CD4-positive, alpha-beta T cell treated with Interferon gamma for 1 hour (primary cell): ENCODE results near the gene FARS2.

Source experiments
- DNase-seq: peaks from one replicate; pipeline ENCODE4 v3.0.0-alpha.2; 2020

FARS2 gene

GRCh38 chr6:5260661-5261544, at the start of gene FARS2, which contains the start of gene LYRM4:
FARS2 (plus strand) TSS chr6:5261513.
LYRM4 (minus strand) TSS chr6:5260950; CDS start chr6:5260733, 217 bp downstream.
- peak; percentile 86 for DNase-seq

DNA sequence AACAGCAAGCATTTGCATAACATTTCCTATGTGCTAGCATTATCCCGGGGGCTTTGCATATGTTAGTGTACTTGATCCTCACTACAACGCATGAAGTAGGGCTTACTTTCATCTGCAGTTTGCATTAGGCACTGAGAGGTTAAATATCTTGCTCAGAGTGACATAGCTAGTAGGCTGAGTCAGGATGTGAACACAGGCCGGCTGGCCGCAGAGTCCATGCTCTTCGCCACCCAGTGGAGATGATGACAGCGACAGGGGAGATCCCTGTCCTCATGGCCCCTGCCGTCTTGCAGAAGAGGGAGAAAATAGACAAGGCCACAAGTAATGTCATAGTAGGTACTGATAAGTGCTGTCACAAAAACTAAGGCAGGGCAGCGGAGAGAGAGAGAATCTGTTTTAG, 47.5 kb upstream of the FARS2 start:
- no peak for DNase-seq

GRCh38 chr6:5214570-5215052, 46.7 kb upstream of the FARS2 start:
- no peak for DNase-seq

DNA sequence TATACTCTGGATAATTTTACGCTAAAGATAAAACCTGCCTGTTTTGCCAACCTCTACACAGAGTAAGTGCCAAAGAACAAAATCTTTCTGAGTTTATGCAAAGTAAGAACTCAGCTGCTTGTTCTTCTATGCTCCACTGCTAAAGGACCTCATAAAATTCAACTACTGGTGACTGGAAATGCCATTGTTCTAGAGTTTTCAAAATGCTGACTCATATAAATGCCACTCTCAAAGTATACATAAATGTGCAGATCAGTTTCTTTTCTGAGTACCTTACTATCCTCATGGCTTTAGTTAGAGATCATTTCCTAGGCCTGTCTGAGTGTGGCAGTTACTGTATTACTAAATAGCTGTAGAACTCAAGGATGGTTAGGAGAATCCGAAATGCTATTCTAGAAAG, 46.2 kb upstream of the FARS2 start:
- no peak for DNase-seq

DNA sequence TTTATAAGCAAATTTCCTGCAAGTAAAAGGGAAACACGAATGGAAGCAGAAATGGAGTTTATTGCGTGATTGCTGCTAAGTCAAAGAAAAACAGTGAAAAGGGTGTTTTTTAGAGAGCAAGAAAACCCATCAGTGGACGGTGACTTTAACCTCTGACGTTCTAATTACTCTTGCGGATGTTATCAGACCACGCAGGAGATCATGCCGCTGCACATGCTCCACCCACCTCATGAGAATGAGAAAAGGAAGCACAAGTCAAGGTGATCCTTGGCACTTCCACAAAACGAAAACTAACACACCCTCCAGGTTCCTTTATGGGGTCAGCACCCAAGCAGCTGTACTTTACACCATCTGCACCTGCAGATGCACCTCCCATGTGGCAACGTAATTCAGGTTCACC, 45.5 kb upstream of the FARS2 start:
- DNase-seq: no peak

DNA sequence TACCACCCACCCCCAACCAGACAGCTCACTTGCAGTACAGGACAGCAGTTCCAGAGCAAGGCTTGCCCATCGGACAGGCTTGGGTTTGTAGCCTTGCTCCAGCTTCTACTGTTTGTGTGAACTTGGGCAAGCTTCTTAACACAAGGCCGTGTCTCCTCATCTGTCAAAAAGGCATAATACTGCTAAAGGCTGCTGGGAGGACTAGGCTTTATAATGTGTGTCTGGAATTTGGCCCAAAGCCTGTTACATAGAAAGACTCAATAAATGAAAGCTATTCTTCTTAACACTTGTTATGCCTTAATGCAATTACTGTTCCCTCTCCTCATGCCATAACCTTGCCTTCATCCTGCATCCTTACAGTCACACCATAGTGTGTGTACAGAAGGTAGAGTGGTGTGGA, 44.0 kb upstream of the FARS2 start:
- DNase-seq: no peak

DNA sequence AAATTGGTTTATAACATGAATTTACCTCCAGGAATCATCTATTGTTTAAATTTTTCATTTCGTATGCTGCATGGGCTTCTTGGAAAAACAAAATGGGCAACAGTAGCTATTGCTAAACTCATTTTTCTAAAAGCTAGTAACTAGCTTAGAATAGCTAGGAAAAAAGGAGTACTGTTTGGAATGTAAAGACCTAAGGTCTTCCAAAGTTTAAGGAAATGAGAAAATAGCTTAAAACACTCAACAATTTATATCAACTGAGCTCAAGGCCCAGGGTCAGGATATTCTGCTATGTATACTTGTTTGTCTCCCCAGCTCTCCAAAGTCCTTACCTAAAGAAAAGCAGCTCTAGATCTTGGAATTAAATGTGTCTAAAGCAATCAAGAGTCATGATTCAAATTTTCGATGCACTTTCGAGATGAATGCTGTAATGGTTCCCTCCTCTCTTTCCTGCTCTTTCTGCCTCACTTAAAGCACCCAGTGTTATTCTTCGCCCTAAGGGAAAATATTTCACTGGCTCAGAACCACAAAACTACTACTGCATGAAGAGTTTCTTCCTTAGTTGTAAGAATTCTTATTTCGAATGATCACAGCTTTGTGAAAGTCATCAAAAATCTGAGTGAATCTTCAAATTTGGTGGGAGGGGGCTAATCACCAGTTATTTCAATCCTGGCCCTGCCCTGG, 42.2 kb upstream of the FARS2 start:
- DNase-seq: no peak

DNA sequence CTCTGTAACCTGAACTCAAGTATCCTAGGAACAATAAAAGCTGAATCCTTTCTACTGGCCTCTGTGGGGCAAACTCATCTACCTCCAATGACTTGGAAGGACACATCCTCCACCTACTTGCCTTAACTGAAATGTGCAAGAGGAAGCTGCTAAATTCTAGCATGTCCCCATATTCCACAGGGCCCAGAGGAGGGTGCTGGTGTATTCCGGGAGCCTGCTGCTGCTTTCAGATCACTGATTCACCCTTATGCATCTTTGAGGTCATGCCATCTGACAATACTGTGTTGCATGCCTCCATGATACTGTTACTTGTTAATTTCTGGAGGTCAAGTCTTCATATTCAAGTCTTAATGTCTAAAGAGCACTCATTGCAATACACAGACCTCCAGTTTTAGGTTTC, 40.9 kb upstream of the FARS2 start:
- DNase-seq: no peak

DNA sequence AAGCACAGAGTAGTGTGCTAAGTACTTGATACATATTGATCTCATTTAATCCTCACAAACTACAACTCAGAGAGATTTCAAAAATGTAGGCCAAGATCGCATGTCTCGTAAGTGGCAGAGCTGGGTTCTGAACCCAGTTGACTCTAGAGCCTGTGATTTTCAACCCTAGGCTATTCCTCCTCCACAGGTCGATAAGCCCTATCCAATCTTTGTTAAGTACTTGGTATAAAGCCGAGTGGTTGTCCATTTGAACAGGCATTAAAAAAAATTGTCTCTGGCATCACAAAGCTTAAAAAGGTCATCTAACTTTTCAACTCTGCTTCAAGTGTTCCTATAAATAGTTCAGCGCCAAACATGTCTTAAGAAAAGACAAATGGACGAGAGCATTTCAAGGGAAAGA, 38.0 kb upstream of the FARS2 start:
- DNase-seq: no peak

- DNase-seq: no peak
Observed at GRCh38 chr6:5229356-5229755, 32.0 kb upstream of the FARS2 start.

DNA sequence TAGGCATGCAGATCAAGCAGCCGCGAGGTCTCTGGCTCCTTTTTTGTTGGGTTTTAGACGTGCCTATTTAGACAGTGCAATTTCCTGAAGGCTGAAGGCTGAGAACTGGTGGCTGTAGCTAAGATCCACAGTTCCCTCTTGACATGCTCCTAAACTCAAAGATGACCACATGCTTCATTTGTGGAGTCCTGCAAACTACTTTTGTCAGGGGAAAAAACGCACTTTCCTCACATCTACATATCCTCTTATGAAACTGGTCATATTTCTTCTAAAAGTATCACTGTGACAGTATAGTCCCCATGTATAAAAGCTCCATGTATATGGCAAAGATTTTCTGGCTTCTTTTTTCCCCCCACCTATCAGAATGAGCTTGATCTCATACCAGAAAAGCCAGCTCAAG, 31.2 kb upstream of the FARS2 start:
- DNase-seq: no peak

- no peak for DNase-seq
Observed at GRCh38 chr6:5231289-5231688, 30.0 kb upstream of the FARS2 start.

GRCh38 chr6:5234874-5235273, 26.4 kb upstream of the FARS2 start:
- DNase-seq: no peak

DNA sequence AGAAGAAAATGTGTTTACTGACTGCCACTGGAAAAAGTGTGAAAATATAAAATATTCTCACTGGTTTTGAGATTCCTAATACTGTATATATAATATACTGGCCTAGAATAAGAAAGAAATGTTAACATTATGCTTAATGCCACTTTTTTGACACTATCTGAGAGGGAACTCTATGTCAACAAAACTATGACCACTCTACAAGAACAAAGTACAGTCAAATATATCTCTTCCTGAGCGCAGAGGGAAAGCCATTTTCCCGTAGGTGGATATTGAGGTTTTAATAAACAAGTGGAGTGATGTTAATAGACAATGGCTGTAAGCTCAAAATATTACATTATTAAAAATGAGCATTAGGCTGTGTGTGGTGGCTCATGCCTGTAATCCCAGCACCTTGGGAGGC, 25.5 kb upstream of the FARS2 start:
- DNase-seq: no peak

DNA sequence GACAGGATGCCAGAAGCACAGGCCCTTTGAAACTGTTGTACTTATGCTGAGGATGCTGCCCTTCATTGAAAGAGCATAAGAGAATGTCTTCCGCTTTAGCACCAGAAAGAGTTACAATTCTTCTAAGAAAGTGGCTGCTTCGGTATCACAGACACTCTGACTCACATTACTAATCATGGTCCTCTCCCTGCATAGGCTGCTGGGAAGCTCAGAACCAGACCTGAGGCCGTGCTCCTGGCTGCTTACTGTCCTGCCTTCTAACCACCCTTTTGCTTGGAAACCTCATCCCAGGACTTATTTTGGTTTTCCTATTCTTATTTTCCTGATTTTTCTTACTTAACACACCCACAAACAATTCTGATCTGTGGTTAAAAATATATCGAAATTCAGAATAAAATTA, 23.5 kb upstream of the FARS2 start:
- DNase-seq: no peak

DNA sequence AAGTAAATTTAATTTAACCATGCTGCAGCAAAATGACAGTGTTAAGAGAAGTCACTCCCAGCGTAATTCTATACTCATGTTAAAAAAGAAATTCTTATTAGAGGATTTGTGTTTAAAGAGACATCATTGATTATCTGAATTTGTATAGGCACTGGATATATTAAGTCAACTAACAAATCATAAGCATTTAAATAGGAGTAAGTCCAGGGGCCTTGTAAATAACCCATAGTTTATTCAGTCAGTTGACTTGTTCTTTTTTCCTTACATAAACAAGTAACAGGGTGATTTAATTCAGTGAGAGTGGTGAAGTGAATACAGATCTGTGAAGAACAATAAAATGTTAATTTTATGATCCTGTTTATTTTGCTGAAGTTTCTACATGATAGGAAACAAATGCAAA, 23.0 kb upstream of the FARS2 start:
- no peak for DNase-seq

- DNase-seq: no peak
Observed at GRCh38 chr6:5241252-5241651, 20.1 kb upstream of the FARS2 start.

- no peak for DNase-seq
Observed at GRCh38 chr6:5243069-5243468, 18.2 kb upstream of the FARS2 start.

DNA sequence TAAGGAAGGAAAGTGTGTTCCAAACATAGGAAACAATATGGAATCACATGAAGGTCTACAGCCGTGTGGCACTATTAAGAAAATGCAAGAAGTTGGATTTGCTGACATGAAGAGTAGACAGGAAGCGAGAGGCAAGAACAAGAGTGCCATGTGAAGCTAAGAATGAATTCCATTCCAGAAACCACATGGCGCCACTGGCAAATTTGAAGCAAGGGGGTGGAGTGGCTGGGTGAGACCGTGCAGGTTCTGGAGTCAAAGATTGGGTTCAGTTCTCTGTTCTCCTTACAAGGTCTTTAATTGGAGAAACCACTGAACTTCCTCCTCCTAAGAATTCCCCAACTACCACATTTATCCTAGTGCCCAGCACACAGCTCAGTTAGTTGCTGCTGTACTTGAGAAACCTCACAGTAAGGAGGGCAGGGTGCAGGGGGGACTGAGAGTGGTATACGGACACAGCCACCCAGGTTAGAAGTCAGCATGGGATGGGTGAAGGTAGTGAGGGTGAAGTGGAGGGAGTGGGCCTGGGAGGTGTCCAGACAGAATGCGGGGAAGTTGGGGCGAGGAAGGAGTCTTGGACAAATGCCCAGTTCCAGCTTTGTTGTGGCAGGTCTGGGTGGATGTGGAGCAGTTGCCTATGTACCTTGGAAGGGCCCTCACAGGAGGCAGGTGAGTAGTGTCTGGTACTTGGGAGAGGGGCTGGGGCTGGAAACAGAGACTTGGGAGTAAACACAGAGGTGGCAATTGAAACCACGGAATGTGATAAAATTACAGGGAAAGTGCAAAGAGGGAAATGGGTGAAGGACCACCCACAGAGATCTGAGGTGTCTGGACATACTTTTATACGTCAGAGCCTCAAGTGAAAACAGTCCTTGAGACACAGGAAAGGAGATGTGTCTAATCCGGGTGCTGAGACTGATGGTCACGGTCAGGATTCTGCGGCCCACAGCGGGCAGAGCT, 14.9 kb upstream of the FARS2 start:
- DNase-seq: no peak

- DNase-seq: no peak
Observed at GRCh38 chr6:5247201-5247600, 14.1 kb upstream of the FARS2 start.

- no peak for DNase-seq
Observed at GRCh38 chr6:5248302-5249098, 12.8 kb upstream of the FARS2 start.

GRCh38 chr6:5249451-5250122, 11.7 kb upstream of the FARS2 start:
- DNase-seq: no peak
